GM12878 (cell line): Measurements from ENCODE around the gene PNMA5. TPM values are rescaled to one million over a fixed set of nuclear protein-coding genes. Genes with fewer than 3 reads are reported as not detected.

Source experiments
- ATAC-seq: fragments of 200-7000 bp; cut with Tn5 transposase; 3 replicates; pipeline ENCODE4 v1.9.1; 2020; ENCODE audit warnings: mild to moderate bottlenecking, moderate library complexity
- BruUV-seq: library from RNA; stranded (reverse); fragments of 400-500 nt; replicated peaks from 2 replicates; lab custom pipeline; 2021; lab: Mats Ljungman, UMichigan
- CTCF ChIA-PET: fragments of 300-600 bp; sonication (Branson Sonifier 250); formaldehyde crosslinking; extraction: SDS; loops from one replicate; lab custom pipeline; 2021; ENCODE audit warnings: inconsistent platforms; lab: Yijun Ruan, JAX
- POLR2A ChIA-PET: fragments of 350-600 bp; formaldehyde crosslinking; extraction: SDS; loops from one replicate; lab custom pipeline; 2021; ENCODE audit warnings: inconsistent platforms; lab: Charles Lee
- RAD21 ChIA-PET: fragments of 300-600 bp; sonication (Branson Sonifier 250); formaldehyde crosslinking; loops from one replicate; lab custom pipeline; 2023; ENCODE audit warnings: antibody characterized with exemption; ENCODE audit not compliant: unreplicated experiment; lab: Charles Lee
- SMC1A ChIA-PET: fragments of 300-600 bp; sonication (Branson Sonifier 250); formaldehyde crosslinking; loops from one replicate; lab custom pipeline; 2023; ENCODE audit not compliant: unreplicated experiment, uncharacterized antibody; lab: Charles Lee
- DNase-seq: peaks from one replicate; pipeline ENCODE4 v3.0.0-alpha.2; 2011; ENCODE audit warnings: low read depth, low spot score
- FAIRE-seq: peaks from 3 replicates; lab custom pipeline; 2011; peaks lifted over from hg19 to GRCh38; lab: Jason Lieb, UNC
- H2AFZ ChIP-seq: 2 replicates; pipeline ENCODE4 v1.6.0; 2011; ENCODE audit warnings: low read depth, low read length, control low read depth; ENCODE audit not compliant: control insufficient read depth
- H3K27ac ChIP-seq: 2 replicates; pipeline ENCODE4 v1.5.1; 2011; ENCODE audit warnings: control low read depth; ENCODE audit not compliant: control insufficient read depth, insufficient read depth
- H3K27me3 ChIP-seq, 2 experiments: replicated peaks in 1 of 2; 2 replicates each; pipeline versions ENCODE4 v1.6.0 to v1.6.1; 2011; ENCODE audit warnings: low read length in 1 of 2; ENCODE audit not compliant: control insufficient read depth in 2 of 2, insufficient read depth in 2 of 2
- H3K36me3 ChIP-seq, 2 experiments: 2 replicates each; pipeline ENCODE4 v1.5.1; 2011; ENCODE audit warnings: low read length in 1 of 2; ENCODE audit not compliant: control insufficient read depth in 2 of 2, insufficient read depth in 2 of 2
- H3K4me1 ChIP-seq: 2 replicates; pipeline ENCODE4 v1.6.1; 2011; ENCODE audit warnings: mild to moderate bottlenecking, low read length, moderate library complexity, mixed read lengths; ENCODE audit not compliant: control insufficient read depth, insufficient read depth
- H3K4me2 ChIP-seq: 2 replicates; pipeline ENCODE4 v1.6.0; 2011; ENCODE audit warnings: control low read depth; ENCODE audit not compliant: control insufficient read depth, insufficient read depth
- H3K4me3 ChIP-seq: fragments of 200-600 bp; sonication (generic); 2 replicates; pipeline ENCODE4 v1.5.1; 2016
- H3K79me2 ChIP-seq: 2 replicates; pipeline ENCODE4 v1.6.0; 2011; ENCODE audit warnings: low read length; ENCODE audit not compliant: control insufficient read depth, insufficient read depth
- H3K9ac ChIP-seq: 2 replicates; pipeline ENCODE4 v1.8.0; 2011; ENCODE audit warnings: low read length, control low read depth, mixed read lengths; ENCODE audit not compliant: control insufficient read depth, insufficient read depth
- H3K9me3 ChIP-seq: replicated peaks from 3 replicates; pipeline ENCODE4 v1.5.1; 2011; ENCODE audit warnings: mild to moderate bottlenecking, low read length; ENCODE audit not compliant: control insufficient read depth, insufficient read depth
- H4K20me1 ChIP-seq: 2 replicates; pipeline ENCODE4 v1.6.0; 2011; ENCODE audit not compliant: control insufficient read depth, insufficient read depth
- ATF3 ChIP-seq: IDR thresholded peaks from 2 replicates; pipeline ENCODE4 v1.6.1; 2011; ENCODE audit warnings: low read depth, mild to moderate bottlenecking, low read length, moderate library complexity, borderline replicate concordance; ENCODE audit errors: extremely low read depth
- BHLHE40 ChIP-seq, 2 experiments: fragments of 450-650 bp in 1 of 2; IDR thresholded peaks; 2 replicates each; pipeline ENCODE4 v1.6.1; 2011 to 2017; ENCODE audit warnings: low read depth in 2 of 2, borderline replicate concordance in 1 of 2, improper control_type of control experiment in 1 of 2, low read length in 1 of 2, mild to moderate bottlenecking in 1 of 2
- BRCA1 ChIP-seq: IDR thresholded peaks from 2 replicates; pipeline ENCODE4 v1.6.1; 2011; ENCODE audit warnings: low read depth, low read length, improper control_type of control experiment
- FOXK2 ChIP-seq: fragments of 450-650 bp; IDR thresholded peaks from 2 replicates; pipeline ENCODE4 v1.6.1; 2017; ENCODE audit warnings: mild to moderate bottlenecking, moderate library complexity
- JUNB ChIP-seq: IDR thresholded peaks from 2 replicates; pipeline ENCODE4 v1.6.1; 2016; ENCODE audit warnings: antibody characterized with exemption, mild to moderate bottlenecking
- LARP7 ChIP-seq: fragments of 450-650 bp; IDR thresholded peaks from 2 replicates; pipeline ENCODE4 v1.6.1; 2017; ENCODE audit warnings: mild to moderate bottlenecking
- MTA3 ChIP-seq: IDR thresholded peaks from 2 replicates; pipeline ENCODE4 v1.6.1; 2012; ENCODE audit warnings: low read length, inconsistent platforms, borderline replicate concordance
- NBN ChIP-seq: fragments of 450-650 bp; IDR thresholded peaks from 2 replicates; pipeline ENCODE4 v1.6.1; 2016
- REST ChIP-seq: IDR thresholded peaks from 2 replicates; pipeline ENCODE4 v1.6.1; 2012; ENCODE audit warnings: mild to moderate bottlenecking, low read depth, low read length
- SMARCA5 ChIP-seq: fragments of 450-650 bp; IDR thresholded peaks from 2 replicates; pipeline ENCODE4 v1.6.1; 2017; ENCODE audit warnings: mild to moderate bottlenecking
- USF1 ChIP-seq: IDR thresholded peaks from 2 replicates; pipeline ENCODE4 v1.6.1; 2011; ENCODE audit warnings: borderline replicate concordance, low read depth, mild to moderate bottlenecking, moderate library complexity, mixed read lengths, low read length; ENCODE audit not compliant: insufficient read depth; ENCODE audit errors: extremely low read length
- ZNF274 ChIP-seq: IDR thresholded peaks from one replicate; pipeline ENCODE4 v1.8.0; 2011; ENCODE audit not compliant: insufficient read length, insufficient read depth
- ZNF592 ChIP-seq: fragments of 450-650 bp; IDR thresholded peaks from 2 replicates; pipeline ENCODE4 v1.6.1; 2017; ENCODE audit warnings: mild to moderate bottlenecking, moderate library complexity
- WGBS: methylation state at CpG from one replicate; pipeline ENCODE4 v1.1.6; 2016; ENCODE audit warnings: low lambda C conversion rate; ENCODE audit not compliant: insufficient replicate concordance, insufficient coverage; ENCODE audit errors: missing lambda C conversion rate; 5-methylcytosine and 5-hydroxymethylcytosine counted together
- in situ Hi-C: fragments of 300-500 bp; cut with MboI; formaldehyde crosslinking; loops from 9 replicates; pipeline ENCODE4 v1.14.3; 2018; ENCODE audit warnings: mixed read lengths
- intact Hi-C: fragments of 100-400 bp; cut with micrococcal nuclease; formaldehyde crosslinking; loops from one replicate; pipeline ENCODE4 v1.14.2; 2022; ENCODE audit not compliant: unreplicated experiment
- polyA plus RNA-seq, 11 experiments: library from polyadenylated mRNA; depleted of rRNA in 4 of 11; unstranded in 6 of 11; stranded (reverse) in 5 of 11; fragments of >200 nt; fragmentation: Nextera tagmentation in 4 of 11; fragmentation: Illumina TruSeq in 1 of 11; extraction: Ambion mirVana in 4 of 11; extraction: Trizol in 1 of 11; gene quantifications; 1 replicate in 1 of 11; 2 replicates in 10 of 11; pipeline versions ENCODE4 v1.2.1 to v1.2.3, GENCODE V29; 2011 to 2016; ENCODE audit warnings: inconsistent platforms in 2 of 11, missing spikeins in 2 of 11, low read depth in 1 of 11
- total RNA-seq, 4 experiments: library from RNA; depleted of rRNA in 3 of 4; stranded (reverse); fragments of >200 nt in 3 of 4; fragmentation: Illumina TruSeq in 1 of 4; extraction: Trizol in 1 of 4; gene quantifications; 2 replicates each; pipeline versions ENCODE4 v1.2.1 to v1.2.3, GENCODE V29; 2013 to 2021

The PNMA5 gene
- total and polyA plus RNA-seq, 10 of the 15 experiments (the other 5 are each of a cell fraction or from before 2014, with no cell fraction given): 0.03 TPM; not detected in 9

GRCh38 chrX:152960115-152960514 lies 33.8 kb downstream of the PNMA5 start:
- RAD21 ChIA-PET: interaction anchor here (0.6 to 3.2 kb wide), 2 partner anchors 19 to 951 kb away, joined by 4 to 11 read pairs; no protein-coding TSS in a partner anchor
- TF ChIP-seq BHLHE40 (IDR thresholded peaks at IDR 0.05; ENCODE audit: borderline replicate concordance in 1 of 2, low read depth in 2 of 2, low read length in 1 of 2) (no peak), JUNB (no peak), MTA3 (no peak), ZNF592 (no peak), FOXK2 (no peak), ZNF274 (no peak), REST (no peak), LARP7 (no peak), USF1 (no peak), SMARCA5 (no peak), BRCA1 (no peak), NBN (no peak), ATF3 (no peak)
- TF ChIP-seq, all 136 proteins: peak for 0
- ATAC-seq: no peak
- H3K4me1 ChIP-seq: no peaks in the 10 kb centered on the region
- H4K20me1 ChIP-seq: no peaks in the 10 kb centered on the region
- H3K79me2 ChIP-seq: no peaks in the 10 kb centered on the region
- no peak overlapping the region for H3K4me2 ChIP-seq
- no peaks in the 10 kb centered on the region for H3K36me3 ChIP-seq
- no peak for FAIRE-seq
- intact Hi-C loops (no loop called here), in situ Hi-C loops (no loop called here)
- no peak overlapping the region for H3K27ac ChIP-seq
- H3K9ac ChIP-seq: no peak overlapping the region
- ChIA-PET SMC1A (interaction anchor here (0.8 kb wide), 1 partner anchor 707 kb away, joined by 3 read pairs; no protein-coding TSS in a partner anchor), POLR2A (no interaction called here), CTCF (interaction anchor here (0.8 to 1.2 kb wide), 4 partner anchors 9 to 547 kb away, joined by 3 to 5 read pairs (median 4); no protein-coding TSS in a partner anchor)
- no peak overlapping the region for H2AFZ ChIP-seq
- no peak overlapping the region for H3K4me3 ChIP-seq
- BruUV-seq: no TSS peak
- 0% methylated on average over 1 of the region's 1 CpG for WGBS
- no peak for DNase-seq
- H3K27me3 ChIP-seq: no peaks in the 10 kb centered on the region
- no peaks in the 10 kb centered on the region for H3K9me3 ChIP-seq
